ENCODE data around the gene USP10. TPM values are rescaled to one million over a fixed set of nuclear protein-coding genes. Genes with fewer than 3 reads are reported as not detected.

USP10 gene
- total RNA-seq, 1 donor from 2014 or later: 67.8 TPM

GRCh38 chr16:84827897-84828296, 128.1 kb downstream of the USP10 start:
- Histone ChIP-seq H3K4me3 (ENCODE audit: low read depth, low read length) (no peak overlapping the region), H3K27me3 (ENCODE audit: control insufficient read depth, insufficient read depth, low read length) (no peaks in the 10 kb centered on the region), H3K36me3 (ENCODE audit: control insufficient read depth, insufficient read depth, low read length) (no peaks in the 10 kb centered on the region)
- no peak for DNase-seq (ENCODE audit: low read depth)
- no peak for TF ChIP-seq CTCF (IDR thresholded peaks at IDR 0.05; ENCODE audit: insufficient read depth, low read length, poor library complexity, severe bottlenecking)

- TF ChIP-seq CTCF (IDR thresholded peaks at IDR 0.05; ENCODE audit: insufficient read depth, low read length, poor library complexity, severe bottlenecking): no peak
- no peaks in the 10 kb centered on the region for H3K36me3 ChIP-seq (ENCODE audit: control insufficient read depth, insufficient read depth, low read length)
- DNase-seq (ENCODE audit: low read depth): no peak
- no peaks in the 10 kb centered on the region for H3K27me3 ChIP-seq (ENCODE audit: control insufficient read depth, insufficient read depth, low read length)
- H3K4me3 ChIP-seq (ENCODE audit: low read depth, low read length): no peak overlapping the region
These were observed 128.5 kb downstream of the USP10 start for GRCh38 chr16:84828322-84828721.

Other genes with a start within 250 kb of the USP10 start
- gene MEAK7, start 195.3 kb upstream of the USP10 start, total RNA-seq: 26.9 and 34.4 TPM in 2 replicates
- gene COTL1, start 81.9 kb upstream of the USP10 start, total RNA-seq: 210 TPM in 2 replicates
- 78.5 and 105 TPM in 2 replicates for gene KLHL36, start 51.5 kb upstream of the USP10 start, total RNA-seq
- gene CRISPLD2, start 120.0 kb downstream of the USP10 start, total RNA-seq: 2.5 and 3.3 TPM in 2 replicates

Measured in kidney epithelial cell (primary cell).